Stimulated activated CD4-positive, alpha-beta T cell treated with anti-CD3 and anti-CD28 coated beads, Interleukin-1b, Interleukin-23, amount 100 ng/mL, for 24 hours (primary cell): ENCODE measurements around the gene ZDHHC4.

ENCODE experiments used
- DNase-seq, 4 experiments: peaks; one replicate each; pipeline ENCODE4 v3.0.0-alpha.2; 2020; ENCODE audit warnings: low read depth in 4 of 4, low spot score in 1 of 4

ZDHHC4 gene

GRCh38 chr7:6606866-6607583, 29.8 kb downstream of the ZDHHC4 start:
- no peak for DNase-seq

GRCh38 chr7:6607651-6608051, 30.4 kb downstream of the ZDHHC4 start:
- DNase-seq, result no peak

- DNase-seq, result no peak
These were observed 30.8 kb downstream of the ZDHHC4 start for GRCh38 chr7:6608081-6608480.

- no peak for DNase-seq
These were observed 31.5 kb downstream of the ZDHHC4 start for GRCh38 chr7:6608794-6609193.

GRCh38 chr7:6612819-6613218, 35.6 kb downstream of the ZDHHC4 start:
- DNase-seq, result no peak

GRCh38 chr7:6613706-6614105, 36.5 kb downstream of the ZDHHC4 start:
- DNase-seq, result no peak

- no peak for DNase-seq
These were observed 37.9 kb downstream of the ZDHHC4 start, which contains the start of gene ZNF853 for GRCh38 chr7:6614953-6615722. ZNF853 (plus strand) TSS chr7:6615610; CDS start chr7:6616175, 565 bp downstream.

GRCh38 chr7:6615723-6616555, 38.7 kb downstream of the ZDHHC4 start:
- DNase-seq, result no peak

- DNase-seq, result no peak
These were observed 39.8 kb downstream of the ZDHHC4 start for GRCh38 chr7:6616854-6617643.

GRCh38 chr7:6618621-6619020, 41.4 kb downstream of the ZDHHC4 start:
- no peak for DNase-seq

- no peak for DNase-seq
These were observed 42.7 kb downstream of the ZDHHC4 start for GRCh38 chr7:6619961-6620360.

GRCh38 chr7:6621195-6622133, 44.2 kb downstream of the ZDHHC4 start:
- no peak for DNase-seq

- no peak for DNase-seq
These were observed 45.0 kb downstream of the ZDHHC4 start for GRCh38 chr7:6622134-6622710.

- no peak for DNase-seq
These were observed 46.5 kb downstream of the ZDHHC4 start for GRCh38 chr7:6623589-6624245.

- no peak for DNase-seq
These were observed 47.0 kb downstream of the ZDHHC4 start for GRCh38 chr7:6624246-6624611.

- no peak for DNase-seq
These were observed 50.8 kb downstream of the ZDHHC4 start for GRCh38 chr7:6628045-6628444.

GRCh38 chr7:6630007-6630849, 53.0 kb downstream of the ZDHHC4 start:
- no peak for DNase-seq

GRCh38 chr7:6631605-6632004, 54.4 kb downstream of the ZDHHC4 start:
- DNase-seq, result no peak
